Testis (tissue), 3 donors: Measurements from ENCODE around the gene IFITM10. TPM values are rescaled to one million over a fixed set of nuclear protein-coding genes. Genes with fewer than 3 reads are reported as not detected.

Experiments used
- DNase-seq: peaks from one replicate; pipeline ENCODE4 v3.0.0-alpha.2; 2019
- H3K27ac ChIP-seq, 2 donors: fragments of 200-600 bp; sonication (generic); one replicate each; pipeline ENCODE4 v1.5.1; 2019
- H3K27me3 ChIP-seq: fragments of 200-600 bp; sonication (generic); one replicate; pipeline ENCODE4 v1.5.1; 2019
- H3K36me3 ChIP-seq: fragments of 200-600 bp; sonication (generic); one replicate; pipeline ENCODE4 v1.5.1; 2017; ENCODE audit warnings: low read depth; ENCODE audit errors: missing control alignments
- H3K4me1 ChIP-seq: fragments of 200-600 bp; sonication (generic); one replicate; pipeline ENCODE4 v1.5.1; 2019
- H3K4me3 ChIP-seq, 2 donors: fragments of 200-600 bp; sonication (generic); one replicate each; pipeline ENCODE4 v1.5.1; 2017 to 2019
- H3K9me3 ChIP-seq: fragments of 200-600 bp; sonication (generic); one replicate; pipeline ENCODE4 v1.5.1; 2017
- POLR2A ChIP-seq: fragments of 450-650 bp; IDR thresholded peaks from one replicate; pipeline ENCODE4 v1.6.1; 2017; ENCODE audit warnings: antibody characterized with exemption, mild to moderate bottlenecking, moderate library complexity
- WGBS, 2 donors: methylation state at CpG; one replicate each; pipeline ENCODE4 v1.1.5; 2018; 5-methylcytosine and 5-hydroxymethylcytosine counted together
- intact Hi-C: fragments of 100-400 bp; cut with DNase I; formaldehyde crosslinking; loops from one replicate; pipeline ENCODE4 v1.15.1; 2023; ENCODE audit warnings: low total_unique reads
- polyA plus RNA-seq: library from polyadenylated mRNA; stranded (reverse); fragments of 350-450 nt; fragmentation: Illumina TruSeq; extraction: RNeasy Lipid Tissue Mini Kit (QIAGEN cat#74804); gene quantifications from one replicate; pipeline ENCODE4 v1.2.3, GENCODE V29; 2014; ENCODE audit warnings: low read depth, low replicate concordance; ENCODE audit not compliant: insufficient read depth
- total RNA-seq, 2 donors: library from RNA; depleted of rRNA; stranded (reverse); fragments of >200 nt; gene quantifications; one replicate each; pipeline ENCODE4 v1.2.3, GENCODE V29; 2016
- TF ChIP-seq, protein P1 (sequence below), 3 experiments: fragments of 450-650 bp in 2 of 3; fragments of 200-600 bp in 1 of 3; sonication (generic) in 1 of 3; IDR thresholded peaks; one replicate each; pipeline ENCODE4 v1.5.1; 2016 to 2019; ENCODE audit warnings: antibody characterized with exemption in 3 of 3, mild to moderate bottlenecking in 2 of 3, moderate library complexity in 1 of 3

Gene IFITM10
- total and polyA plus RNA-seq, 3 donors from 2014 or later = 2.6 to 9.6 (median 6.0) TPM

DNA sequence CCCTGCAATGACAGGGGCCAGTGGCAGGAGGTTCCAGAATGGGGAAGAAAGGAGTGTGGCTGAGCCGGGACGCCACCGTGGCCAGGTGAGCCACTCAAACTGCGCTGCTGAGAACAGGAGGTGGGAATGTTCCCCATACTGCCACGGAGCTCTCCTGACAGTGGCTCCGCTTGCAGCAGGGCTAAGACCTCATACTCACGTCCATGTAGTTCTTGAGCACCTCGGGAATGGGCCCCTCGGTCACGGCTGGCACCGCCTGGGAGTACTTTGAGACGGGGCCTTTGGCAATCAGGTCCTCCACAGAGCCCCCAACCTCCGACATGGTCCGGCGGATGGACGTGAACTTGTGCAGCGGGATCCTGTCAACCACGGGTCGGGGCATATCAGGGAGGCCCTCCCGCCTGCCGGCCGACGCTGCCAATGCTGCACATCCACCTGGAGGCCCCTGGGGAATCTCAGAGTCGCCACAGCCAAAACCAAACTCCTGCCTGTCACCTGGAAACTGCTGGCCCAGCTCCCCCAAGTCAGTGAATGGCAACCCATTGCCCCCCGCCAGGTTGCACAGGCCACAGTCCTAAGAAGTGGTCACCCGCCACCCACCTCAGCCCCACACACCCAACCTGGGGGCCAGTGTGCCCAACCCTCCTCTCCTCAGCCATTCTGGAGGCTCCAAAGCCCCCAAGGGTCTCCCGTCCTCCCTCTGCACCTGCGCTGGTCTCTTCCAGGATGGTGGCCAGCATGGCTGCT lies 10.9 kb upstream of the IFITM10 start:
- peaks cover 42% of the 10 kb centered on the region for H3K4me1 ChIP-seq
- no peaks in the 10 kb centered on the region for H3K9me3 ChIP-seq
- H3K27ac ChIP-seq = peak overlapping the region; percentile 81 to 88
- H3K36me3 ChIP-seq = no peaks in the 10 kb centered on the region
- H3K27me3 ChIP-seq = no peaks in the 10 kb centered on the region
- intact Hi-C loops = no loop called here
- 88% methylated on average over 4 to 28 of the region's 28 CpGs for WGBS, 2 donors
- H3K4me3 ChIP-seq = no peak overlapping the region
- no peak for TF ChIP-seq POLR2A
- TF ChIP-seq, protein P1, sequence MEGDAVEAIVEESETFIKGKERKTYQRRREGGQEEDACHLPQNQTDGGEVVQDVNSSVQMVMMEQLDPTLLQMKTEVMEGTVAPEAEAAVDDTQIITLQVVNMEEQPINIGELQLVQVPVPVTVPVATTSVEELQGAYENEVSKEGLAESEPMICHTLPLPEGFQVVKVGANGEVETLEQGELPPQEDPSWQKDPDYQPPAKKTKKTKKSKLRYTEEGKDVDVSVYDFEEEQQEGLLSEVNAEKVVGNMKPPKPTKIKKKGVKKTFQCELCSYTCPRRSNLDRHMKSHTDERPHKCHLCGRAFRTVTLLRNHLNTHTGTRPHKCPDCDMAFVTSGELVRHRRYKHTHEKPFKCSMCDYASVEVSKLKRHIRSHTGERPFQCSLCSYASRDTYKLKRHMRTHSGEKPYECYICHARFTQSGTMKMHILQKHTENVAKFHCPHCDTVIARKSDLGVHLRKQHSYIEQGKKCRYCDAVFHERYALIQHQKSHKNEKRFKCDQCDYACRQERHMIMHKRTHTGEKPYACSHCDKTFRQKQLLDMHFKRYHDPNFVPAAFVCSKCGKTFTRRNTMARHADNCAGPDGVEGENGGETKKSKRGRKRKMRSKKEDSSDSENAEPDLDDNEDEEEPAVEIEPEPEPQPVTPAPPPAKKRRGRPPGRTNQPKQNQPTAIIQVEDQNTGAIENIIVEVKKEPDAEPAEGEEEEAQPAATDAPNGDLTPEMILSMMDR (IDR thresholded peaks at IDR 0.05) = no peak
- DNase-seq = no peak

DNA sequence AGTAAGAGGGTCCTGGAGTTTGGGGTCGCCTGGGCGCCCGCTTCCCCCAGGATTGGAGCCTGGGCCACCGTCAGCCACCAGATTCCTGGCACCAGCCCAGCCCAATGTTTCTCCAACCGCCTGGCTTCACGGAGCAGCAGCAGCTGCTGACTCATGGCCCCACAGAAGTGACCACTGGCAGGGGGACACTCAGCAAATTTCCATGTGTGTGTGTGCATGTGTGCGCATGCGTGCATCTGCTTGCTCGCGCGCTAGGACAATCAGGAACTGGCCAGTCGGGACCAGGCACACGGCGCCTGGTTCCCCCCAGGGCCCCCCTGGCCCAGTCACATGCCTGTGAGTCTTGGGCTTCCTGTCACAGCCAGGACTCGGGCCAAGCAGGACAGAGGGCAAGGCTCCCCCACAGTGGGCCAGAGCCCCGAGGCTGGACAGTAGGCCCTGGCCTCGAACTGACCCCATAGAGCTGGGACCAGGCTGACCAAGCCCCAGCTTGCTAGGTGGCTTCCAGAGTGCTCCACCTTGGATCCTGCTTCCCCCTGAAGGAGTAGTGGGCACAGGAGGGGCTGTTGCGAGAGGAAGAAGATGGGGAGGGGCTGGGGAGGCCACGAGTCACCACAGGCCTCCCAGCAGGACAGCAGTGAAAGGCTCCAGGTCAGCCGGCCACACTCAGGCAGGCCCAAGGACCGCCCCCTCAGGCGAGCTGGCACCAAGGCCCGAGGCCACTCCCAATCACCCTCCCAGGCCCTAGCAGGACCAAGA lies 10.1 kb upstream of the IFITM10 start:
- H3K36me3 ChIP-seq = no peaks in the 10 kb centered on the region
- no peaks in the 10 kb centered on the region for H3K27me3 ChIP-seq
- H3K4me1 ChIP-seq = peaks cover 49% of the 10 kb centered on the region
- peak overlapping the region; percentile 50 to 88 for H3K27ac ChIP-seq
- no peak overlapping the region for H3K4me3 ChIP-seq
- intact Hi-C loops = no loop called here
- DNase-seq = peak; percentile 56
- no peaks in the 10 kb centered on the region for H3K9me3 ChIP-seq
- 64 to 68% methylated on average over 19 to 23 of the region's 23 CpGs for WGBS, 2 donors
- TF ChIP-seq, protein P1 (IDR thresholded peaks at IDR 0.05) = no peak
- TF ChIP-seq POLR2A = no peak

DNA sequence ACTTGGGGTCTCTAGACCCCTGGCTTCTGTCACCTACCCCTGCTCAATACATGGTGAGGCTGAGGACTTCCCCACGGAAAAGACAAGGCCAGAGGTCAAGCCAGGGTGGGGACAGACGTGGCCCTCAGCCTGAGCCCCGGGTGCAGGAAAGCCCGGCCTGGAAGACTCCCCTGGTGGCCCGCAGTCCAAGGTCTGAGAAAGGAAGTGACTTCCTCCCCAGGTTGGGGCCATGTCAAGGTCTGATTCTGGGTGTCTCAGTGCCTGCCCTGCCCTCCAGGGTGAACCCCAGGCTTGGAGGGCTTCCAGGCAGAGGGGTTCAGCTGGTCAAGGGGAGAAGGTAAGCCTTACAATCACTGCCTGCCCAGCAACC lies 9.4 kb upstream of the IFITM10 start:
- WGBS, 2 donors = 81 to 100% methylated on average over 2 to 5 of the region's 5 CpGs
- Histone ChIP-seq H3K4me3 (no peak overlapping the region), H3K36me3 (no peaks in the 10 kb centered on the region), H3K27ac (peak overlapping the region in 1 of 2 donors; percentile 88), H3K9me3 (no peaks in the 10 kb centered on the region), H3K27me3 (no peaks in the 10 kb centered on the region), H3K4me1 (peaks cover 49% of the 10 kb centered on the region)
- no peak for TF ChIP-seq POLR2A
- TF ChIP-seq, protein P1 (IDR thresholded peaks at IDR 0.05) = no peak
- intact Hi-C loops = no loop called here
- DNase-seq = no peak

DNA sequence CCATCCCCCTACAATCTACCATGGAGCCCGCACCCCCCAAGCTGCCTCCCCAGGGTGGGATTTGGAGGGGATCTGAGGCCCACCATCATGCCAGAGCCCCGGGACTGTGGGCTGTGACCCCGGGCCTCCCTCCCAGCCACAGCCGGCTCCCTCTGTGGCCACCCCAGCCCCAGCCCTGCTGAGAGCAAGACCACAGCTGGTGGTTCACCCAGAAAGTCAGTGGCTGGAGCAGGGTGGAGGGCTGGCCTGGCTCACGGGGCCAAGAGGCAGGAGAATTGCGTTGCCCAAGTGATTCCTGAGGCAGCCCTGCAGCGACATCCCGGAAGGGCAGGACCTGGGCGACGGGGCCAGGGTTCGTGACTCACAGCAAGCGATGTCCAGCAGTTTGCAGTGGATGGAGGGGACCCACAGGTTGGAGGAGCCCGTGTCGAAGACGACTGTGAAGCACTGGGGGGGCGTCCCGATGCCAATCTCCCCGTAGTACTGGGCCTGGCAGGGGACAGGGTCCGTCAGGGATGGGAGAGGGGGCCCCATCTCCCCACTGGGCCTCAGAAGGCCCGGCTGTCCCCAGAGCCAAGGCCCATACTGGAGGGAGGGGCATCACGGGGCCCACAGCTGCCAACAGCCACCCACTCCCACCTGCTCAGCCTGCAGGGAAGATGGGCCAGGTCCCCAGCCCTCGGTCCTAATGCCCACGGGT lies 8.9 kb upstream of the IFITM10 start:
- Histone ChIP-seq H3K27ac (no peak overlapping the region), H3K9me3 (no peaks in the 10 kb centered on the region), H3K27me3 (no peaks in the 10 kb centered on the region), H3K4me3 (no peak overlapping the region), H3K4me1 (peaks cover 45% of the 10 kb centered on the region), H3K36me3 (no peaks in the 10 kb centered on the region)
- intact Hi-C loops = no loop called here
- no peak for DNase-seq
- no peak for TF ChIP-seq POLR2A
- TF ChIP-seq, protein P1 (IDR thresholded peaks at IDR 0.05) = no peak
- 92 to 95% methylated on average over 13 to 21 of the region's 23 CpGs for WGBS, 2 donors
